Skeletal muscle satellite cell (primary cell): ENCODE measurements around the gene SORCS2.
A peak's percentile ranks its signal among the peaks of the same experiment; 100 is the strongest.

Experiments
- H3K27me3 ChIP-seq: 2 replicates; pipeline ENCODE4 v1.7.0; 2013; ENCODE audit warnings: low read length; ENCODE audit not compliant: control insufficient read depth, insufficient read depth
- H3K36me3 ChIP-seq: 2 replicates; pipeline ENCODE4 v1.7.0; 2013; ENCODE audit warnings: mild to moderate bottlenecking, control low read depth, low read length; ENCODE audit not compliant: insufficient read depth
- H3K4me1 ChIP-seq: 2 replicates; pipeline ENCODE4 v1.7.0; 2013; ENCODE audit warnings: low read length; ENCODE audit not compliant: control insufficient read depth, insufficient read depth
- H3K4me2 ChIP-seq: 2 replicates; pipeline ENCODE4 v1.7.0; 2013; ENCODE audit warnings: mild to moderate bottlenecking, low read length
- H3K4me3 ChIP-seq: 2 replicates; pipeline ENCODE4 v1.7.0; 2013; ENCODE audit warnings: low read length
- H3K9ac ChIP-seq: 2 replicates; pipeline ENCODE4 v1.7.0; 2013; ENCODE audit warnings: mild to moderate bottlenecking, low read depth, low read length, moderate library complexity
- H3K9me3 ChIP-seq: replicated peaks from 2 replicates; pipeline ENCODE4 v1.7.0; 2013; ENCODE audit warnings: mild to moderate bottlenecking, control low read depth, low read length

Gene SORCS2

GRCh38 chr4:7279902-7280301, 87.6 kb downstream of the SORCS2 start:
- H3K36me3 ChIP-seq, result no peaks in the 10 kb centered on the region
- peaks cover 27% of the 10 kb centered on the region for H3K27me3 ChIP-seq
- no peak overlapping the region for H3K9ac ChIP-seq
- H3K9me3 ChIP-seq, result no peaks in the 10 kb centered on the region
- H3K4me3 ChIP-seq, result no peak overlapping the region
- no peaks in the 10 kb centered on the region for H3K4me1 ChIP-seq
- H3K4me2 ChIP-seq, result no peak overlapping the region

GRCh38 chr4:7280926-7281690, 88.8 kb downstream of the SORCS2 start:
- Histone ChIP-seq H3K4me1 (no peaks in the 10 kb centered on the region), H3K4me2 (no peak overlapping the region), H3K27me3 (peaks cover 32% of the 10 kb centered on the region), H3K36me3 (no peaks in the 10 kb centered on the region), H3K4me3 (no peak overlapping the region), H3K9ac (no peak overlapping the region), H3K9me3 (no peaks in the 10 kb centered on the region)

GRCh38 chr4:7281691-7282665, 89.6 kb downstream of the SORCS2 start:
- no peak overlapping the region for H3K4me2 ChIP-seq
- H3K36me3 ChIP-seq, result no peaks in the 10 kb centered on the region
- H3K9ac ChIP-seq, result no peak overlapping the region
- peaks cover 41% of the 10 kb centered on the region for H3K27me3 ChIP-seq
- H3K9me3 ChIP-seq, result no peaks in the 10 kb centered on the region
- H3K4me1 ChIP-seq, result no peaks in the 10 kb centered on the region
- no peak overlapping the region for H3K4me3 ChIP-seq

- no peaks in the 10 kb centered on the region for H3K9me3 ChIP-seq
- no peak overlapping the region for H3K9ac ChIP-seq
- H3K27me3 ChIP-seq, result peaks cover 36% of the 10 kb centered on the region
- H3K4me1 ChIP-seq, result no peaks in the 10 kb centered on the region
- H3K4me3 ChIP-seq, result no peak overlapping the region
- no peaks in the 10 kb centered on the region for H3K36me3 ChIP-seq
- H3K4me2 ChIP-seq, result no peak overlapping the region
Observed at GRCh38 chr4:7282786-7283440, 90.6 kb downstream of the SORCS2 start.

GRCh38 chr4:7285244-7286094, 93.1 kb downstream of the SORCS2 start:
- H3K4me2 ChIP-seq, result peak overlapping the region; percentile 22
- H3K9ac ChIP-seq, result no peak overlapping the region
- H3K36me3 ChIP-seq, result no peaks in the 10 kb centered on the region
- H3K9me3 ChIP-seq, result no peaks in the 10 kb centered on the region
- peaks cover 32% of the 10 kb centered on the region for H3K27me3 ChIP-seq
- no peak overlapping the region for H3K4me3 ChIP-seq
- H3K4me1 ChIP-seq, result no peaks in the 10 kb centered on the region

GRCh38 chr4:7286170-7286569, 93.8 kb downstream of the SORCS2 start:
- Histone ChIP-seq H3K27me3 (peaks cover 35% of the 10 kb centered on the region), H3K36me3 (no peaks in the 10 kb centered on the region), H3K9me3 (no peaks in the 10 kb centered on the region), H3K4me1 (no peaks in the 10 kb centered on the region), H3K4me2 (no peak overlapping the region), H3K9ac (no peak overlapping the region), H3K4me3 (no peak overlapping the region)

- Histone ChIP-seq H3K9ac (no peak overlapping the region), H3K9me3 (no peaks in the 10 kb centered on the region), H3K27me3 (peaks cover 35% of the 10 kb centered on the region), H3K4me1 (no peaks in the 10 kb centered on the region), H3K36me3 (no peaks in the 10 kb centered on the region), H3K4me3 (no peak overlapping the region), H3K4me2 (no peak overlapping the region)
Observed at GRCh38 chr4:7286798-7287197, 94.5 kb downstream of the SORCS2 start.

GRCh38 chr4:7287274-7287917, 95.1 kb downstream of the SORCS2 start:
- H3K4me1 ChIP-seq, result no peaks in the 10 kb centered on the region
- H3K4me2 ChIP-seq, result no peak overlapping the region
- no peaks in the 10 kb centered on the region for H3K9me3 ChIP-seq
- H3K4me3 ChIP-seq, result no peak overlapping the region
- no peak overlapping the region for H3K9ac ChIP-seq
- H3K36me3 ChIP-seq, result no peaks in the 10 kb centered on the region
- peaks cover 36% of the 10 kb centered on the region for H3K27me3 ChIP-seq

GRCh38 chr4:7287918-7288280, 95.6 kb downstream of the SORCS2 start:
- no peak overlapping the region for H3K4me2 ChIP-seq
- H3K4me1 ChIP-seq, result no peaks in the 10 kb centered on the region
- no peaks in the 10 kb centered on the region for H3K36me3 ChIP-seq
- peaks cover 40% of the 10 kb centered on the region for H3K27me3 ChIP-seq
- H3K9ac ChIP-seq, result no peak overlapping the region
- no peak overlapping the region for H3K4me3 ChIP-seq
- H3K9me3 ChIP-seq, result no peaks in the 10 kb centered on the region

- Histone ChIP-seq H3K9me3 (no peaks in the 10 kb centered on the region), H3K4me2 (no peak overlapping the region), H3K27me3 (peaks cover 39% of the 10 kb centered on the region), H3K4me1 (no peaks in the 10 kb centered on the region), H3K4me3 (no peak overlapping the region), H3K9ac (no peak overlapping the region), H3K36me3 (no peaks in the 10 kb centered on the region)
Observed at GRCh38 chr4:7288751-7289523, 96.6 kb downstream of the SORCS2 start.
